ENCODE measurements around the gene UACA. TPM values are rescaled to one million over a fixed set of nuclear protein-coding genes. Genes with fewer than 3 reads are reported as not detected.

UACA gene
- polyA plus RNA-seq, 1 of the 3 experiments (the other 2 are of a cell fraction): 35.9 TPM

DNA sequence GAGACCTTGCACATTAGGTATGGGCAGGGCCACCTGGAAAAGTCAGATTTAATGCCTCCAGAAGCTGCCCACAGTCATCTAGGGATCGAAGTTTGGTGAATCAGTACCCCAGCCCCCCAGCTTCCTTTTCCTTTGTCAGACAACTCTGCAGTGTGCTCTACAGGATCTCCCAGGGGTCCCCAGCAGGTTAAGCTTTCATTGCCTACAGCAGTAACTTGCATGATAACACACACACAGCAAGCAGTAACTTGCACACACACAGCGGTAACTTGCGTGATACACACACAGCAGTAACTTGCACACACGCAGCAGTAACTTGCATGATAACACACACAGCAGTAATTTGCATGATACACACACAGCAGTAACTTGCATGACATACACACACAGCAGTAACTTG lies 131.3 kb downstream of the UACA start:
- H3K9me3 ChIP-seq: no peaks in the 10 kb centered on the region
- H2AFZ ChIP-seq (ENCODE audit: low read depth): no peak overlapping the region
- no peaks in the 10 kb centered on the region for H3K36me3 ChIP-seq (replicated peaks in 1 of 2; ENCODE audit: control insufficient read depth in 1 of 2, insufficient read depth in 2 of 2, low read length in 1 of 2)
- H3K9ac ChIP-seq: no peak overlapping the region
- H3K4me2 ChIP-seq: no peak overlapping the region
- H3K79me2 ChIP-seq (ENCODE audit: insufficient read depth): no peaks in the 10 kb centered on the region
- no peak overlapping the region for H3K27ac ChIP-seq (ENCODE audit: low read depth in 2 of 2, low read length in 1 of 2)
- ChIA-PET POLR2A (no interaction called here), CTCF (interaction anchor here (1.0 to 1.2 kb wide), 2 partner anchors 510 to 1056 kb away, joined by 3 to 4 read pairs; no protein-coding TSS in a partner anchor)
- no peaks in the 10 kb centered on the region for H4K20me1 ChIP-seq (ENCODE audit: insufficient read depth)
- no peak for DNase-seq
- TF ChIP-seq SIN3A (IDR thresholded peaks at IDR 0.05; ENCODE audit: borderline replicate concordance, low read depth, low read length) (no peak), ELF1 (IDR thresholded peaks at IDR 0.05) (no peak), CTCF (IDR thresholded peaks at IDR 0.05) (no peak), RFX5 (IDR thresholded peaks at IDR 0.05; ENCODE audit: low read length) (no peak), EP300 (IDR thresholded peaks at IDR 0.05; ENCODE audit: borderline replicate concordance in 1 of 2, low read depth in 1 of 2, low read length in 1 of 2) (no peak), MAX (IDR thresholded peaks at IDR 0.05; ENCODE audit: low read depth) (no peak), USF1 (IDR thresholded peaks at IDR 0.05; ENCODE audit: borderline replicate concordance, low read depth) (no peak), MXI1 (IDR thresholded peaks at IDR 0.05; ENCODE audit: low read depth, low read length) (no peak), YY1 (IDR thresholded peaks at IDR 0.05; ENCODE audit: low read depth) (no peak), NFIC (IDR thresholded peaks at IDR 0.05; ENCODE audit: borderline replicate concordance) (no peak), MEF2A (IDR thresholded peaks at IDR 0.05; ENCODE audit: borderline replicate concordance, low read depth) (no peak)
- H3F3A ChIP-seq (replicated peaks; ENCODE audit: insufficient read depth): no peaks in the 10 kb centered on the region
- peaks cover 0 to 44% of the 10 kb centered on the region in 2 experiments; a peak in 2 of 4 replicates for H3K4me1 ChIP-seq (ENCODE audit: control insufficient read depth in 1 of 2, insufficient read depth in 2 of 2, low read depth in 1 of 2, low read length in 1 of 2)
- no peaks in the 10 kb centered on the region for H3K27me3 ChIP-seq (ENCODE audit: insufficient read depth)
- 93% methylated on average over 3 of the region's 4 CpGs for WGBS (ENCODE audit: low lambda C conversion rate)
- H3K4me3 ChIP-seq (ENCODE audit: low read depth in 2 of 2, low read length in 1 of 2): no peak overlapping the region
- H3K9me2 ChIP-seq: no peaks in the 10 kb centered on the region

- Histone ChIP-seq H3K4me2 (no peak overlapping the region), H3K9me2 (no peaks in the 10 kb centered on the region), H3K36me3 (replicated peaks in 1 of 2; ENCODE audit: control insufficient read depth in 1 of 2, insufficient read depth in 2 of 2, low read length in 1 of 2) (no peaks in the 10 kb centered on the region), H3F3A (replicated peaks; ENCODE audit: insufficient read depth) (no peaks in the 10 kb centered on the region), H2AFZ (ENCODE audit: low read depth) (no peak overlapping the region), H3K27ac (ENCODE audit: low read depth in 2 of 2, low read length in 1 of 2) (no peak overlapping the region), H3K4me1 (ENCODE audit: control insufficient read depth in 1 of 2, insufficient read depth in 2 of 2, low read depth in 1 of 2, low read length in 1 of 2) (peaks cover 0 to 36% of the 10 kb centered on the region in 2 experiments; a peak in 2 of 4 replicates), H3K79me2 (ENCODE audit: insufficient read depth) (no peaks in the 10 kb centered on the region), H3K27me3 (ENCODE audit: insufficient read depth) (no peaks in the 10 kb centered on the region), H3K9ac (no peak overlapping the region), H4K20me1 (ENCODE audit: insufficient read depth) (no peaks in the 10 kb centered on the region), H3K4me3 (ENCODE audit: low read depth in 2 of 2, low read length in 1 of 2) (no peak overlapping the region), H3K9me3 (no peaks in the 10 kb centered on the region)
- ChIA-PET CTCF (interaction anchor here (1.4 kb wide), 1 partner anchor 11 kb away, joined by 3 read pairs; no protein-coding TSS in a partner anchor), POLR2A (no interaction called here)
- DNase-seq: no peak
- 86% methylated on average over 11 of the region's 11 CpGs for WGBS (ENCODE audit: low lambda C conversion rate)
- TF ChIP-seq TEAD4 (IDR thresholded peaks at IDR 0.05; ENCODE audit: borderline replicate concordance, insufficient read depth): no peak
- TF ChIP-seq RFX5 (IDR thresholded peaks at IDR 0.05; ENCODE audit: low read length): no peak
- no peak for TF ChIP-seq YY1 (IDR thresholded peaks at IDR 0.05; ENCODE audit: low read depth)
- no peak for TF ChIP-seq JUND (IDR thresholded peaks at IDR 0.05)
- TF ChIP-seq RCOR1 (IDR thresholded peaks at IDR 0.05; ENCODE audit: low read length): no peak
- TF ChIP-seq RAD21 (IDR thresholded peaks at IDR 0.05; ENCODE audit: low read length): no peak
- no peak for TF ChIP-seq TAF1 (IDR thresholded peaks at IDR 0.05; ENCODE audit: borderline replicate concordance, low read depth, low read length)
- no peak for TF ChIP-seq USF2 (IDR thresholded peaks at IDR 0.05; ENCODE audit: borderline replicate concordance, low read depth, low read length)
- TF ChIP-seq EP300 (IDR thresholded peaks at IDR 0.05; ENCODE audit: borderline replicate concordance in 1 of 2, low read depth in 1 of 2, low read length in 1 of 2): no peak
- TF ChIP-seq, protein P1, sequence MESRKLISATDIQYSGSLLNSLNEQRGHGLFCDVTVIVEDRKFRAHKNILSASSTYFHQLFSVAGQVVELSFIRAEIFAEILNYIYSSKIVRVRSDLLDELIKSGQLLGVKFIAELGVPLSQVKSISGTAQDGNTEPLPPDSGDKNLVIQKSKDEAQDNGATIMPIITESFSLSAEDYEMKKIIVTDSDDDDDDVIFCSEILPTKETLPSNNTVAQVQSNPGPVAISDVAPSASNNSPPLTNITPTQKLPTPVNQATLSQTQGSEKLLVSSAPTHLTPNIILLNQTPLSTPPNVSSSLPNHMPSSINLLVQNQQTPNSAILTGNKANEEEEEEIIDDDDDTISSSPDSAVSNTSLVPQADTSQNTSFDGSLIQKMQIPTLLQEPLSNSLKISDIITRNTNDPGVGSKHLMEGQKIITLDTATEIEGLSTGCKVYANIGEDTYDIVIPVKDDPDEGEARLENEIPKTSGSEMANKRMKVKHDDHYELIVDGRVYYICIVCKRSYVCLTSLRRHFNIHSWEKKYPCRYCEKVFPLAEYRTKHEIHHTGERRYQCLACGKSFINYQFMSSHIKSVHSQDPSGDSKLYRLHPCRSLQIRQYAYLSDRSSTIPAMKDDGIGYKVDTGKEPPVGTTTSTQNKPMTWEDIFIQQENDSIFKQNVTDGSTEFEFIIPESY (IDR thresholded peaks at IDR 0.05; ENCODE audit: borderline replicate concordance, low read depth): no peak
- no peak for TF ChIP-seq FOSL2 (IDR thresholded peaks at IDR 0.05; ENCODE audit: borderline replicate concordance, low read depth)
- no peak for TF ChIP-seq SMC3 (IDR thresholded peaks at IDR 0.05; ENCODE audit: low read depth, low read length)
- TF ChIP-seq SIN3A (IDR thresholded peaks at IDR 0.05; ENCODE audit: borderline replicate concordance, low read depth, low read length): no peak
- TF ChIP-seq, protein P2, sequence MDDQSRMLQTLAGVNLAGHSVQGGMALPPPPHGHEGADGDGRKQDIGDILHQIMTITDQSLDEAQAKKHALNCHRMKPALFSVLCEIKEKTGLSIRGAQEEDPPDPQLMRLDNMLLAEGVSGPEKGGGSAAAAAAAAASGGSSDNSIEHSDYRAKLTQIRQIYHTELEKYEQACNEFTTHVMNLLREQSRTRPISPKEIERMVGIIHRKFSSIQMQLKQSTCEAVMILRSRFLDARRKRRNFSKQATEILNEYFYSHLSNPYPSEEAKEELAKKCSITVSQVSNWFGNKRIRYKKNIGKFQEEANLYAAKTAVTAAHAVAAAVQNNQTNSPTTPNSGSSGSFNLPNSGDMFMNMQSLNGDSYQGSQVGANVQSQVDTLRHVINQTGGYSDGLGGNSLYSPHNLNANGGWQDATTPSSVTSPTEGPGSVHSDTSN (IDR thresholded peaks at IDR 0.05): no peak
- TF ChIP-seq MXI1 (IDR thresholded peaks at IDR 0.05; ENCODE audit: low read depth, low read length): no peak
Observed at GRCh38 chr15:70629735-70630273, 133.6 kb downstream of the UACA start.

Data from SK-N-SH (cell line).